ENCODE data around the gene CACHD1.
"Not testable (repeated sequence)": the region's sequence is repeated elsewhere in the genome, so short reads cannot be mapped to it uniquely, and the experiment has no call there.

- TF ChIP-seq POLR2A (conservative IDR thresholded peaks at IDR 0.05); FOXK2 (conservative IDR thresholded peaks at IDR 0.05 in 1 of 2, IDR thresholded peaks at IDR 0.05 in 1 of 2; ENCODE audit: low read depth in 2 of 2); CTCF (IDR thresholded peaks at IDR 0.05 in 2 of 3, conservative IDR thresholded peaks at IDR 0.05 in 1 of 3; ENCODE audit: insufficient read depth in 2 of 3, low read depth in 1 of 3, low read length in 3 of 3); ZEB2 (IDR thresholded peaks at IDR 0.05); EP300 (IDR thresholded peaks at IDR 0.05; ENCODE audit: low read length); ZKSCAN1 (IDR thresholded peaks at IDR 0.05; ENCODE audit: low read depth, low read length); NFYB (IDR thresholded peaks at IDR 0.05; ENCODE audit: extremely low read depth, insufficient read length); ZNF77 (CRISPR knock-in tag; IDR thresholded peaks at IDR 0.05); GTF2A2 (tag; IDR thresholded peaks at IDR 0.05); ARID3A (IDR thresholded peaks at IDR 0.05; ENCODE audit: borderline replicate concordance, low read depth, low read length); CREM (IDR thresholded peaks at IDR 0.05; ENCODE audit: low read depth): not testable (repeated sequence)
These were observed 232.7 kb downstream of the CACHD1 start for GRCh38 chr1:64702670-64703069.

Measured in K562 (cell line).